Loucy (cell line): ENCODE results near the gene GARIN5B.
A peak's percentile ranks its signal among the peaks of the same experiment; 100 is the strongest.
"Not testable (repeated sequence)": the region's sequence is repeated elsewhere in the genome, so short reads cannot be mapped to it uniquely, and the experiment has no call there.

Source experiments
- H2AFZ ChIP-seq: fragments of 200-600 bp; sonication (generic); 2 replicates; pipeline ENCODE4 v1.6.0; 2016; ENCODE audit warnings: antibody characterized with exemption, mild to moderate bottlenecking, low read length, moderate library complexity
- H3F3A ChIP-seq: fragments of 200-600 bp; 2 replicates; pipeline ENCODE4 v1.6.0; 2016; ENCODE audit warnings: antibody characterized with exemption, low read depth, mild to moderate bottlenecking
- H3K27me3 ChIP-seq: fragments of 200-600 bp; sonication (generic); 2 replicates; pipeline ENCODE4 v1.6.1; 2014; ENCODE audit warnings: low read length, mild to moderate bottlenecking; ENCODE audit not compliant: insufficient read depth, poor library complexity, severe bottlenecking
- H3K36me3 ChIP-seq: fragments of 200-600 bp; sonication (generic); 2 replicates; pipeline ENCODE4 v1.6.1; 2016; ENCODE audit warnings: low read length; ENCODE audit not compliant: insufficient read depth
- H3K4me1 ChIP-seq: fragments of 200-600 bp; sonication (generic); 2 replicates; pipeline ENCODE4 v1.5.1; 2014; ENCODE audit warnings: low read length, mild to moderate bottlenecking; ENCODE audit not compliant: insufficient read depth, poor library complexity, severe bottlenecking
- H3K4me2 ChIP-seq: fragments of 200-600 bp; sonication (generic); 2 replicates; pipeline ENCODE4 v1.6.0; 2014; ENCODE audit warnings: antibody characterized with exemption, low read length, low read depth, mild to moderate bottlenecking; ENCODE audit not compliant: poor library complexity, severe bottlenecking
- H3K4me3 ChIP-seq: fragments of 200-600 bp; sonication (generic); 2 replicates; pipeline ENCODE4 v1.5.1; 2014; ENCODE audit warnings: low read length, mild to moderate bottlenecking, mixed read lengths; ENCODE audit not compliant: poor library complexity, severe bottlenecking
- H3K79me2 ChIP-seq: fragments of 200-600 bp; sonication (generic); 2 replicates; pipeline ENCODE4 v1.6.1; 2014; ENCODE audit warnings: low read length; ENCODE audit not compliant: insufficient read depth
- H3K9ac ChIP-seq: fragments of 200-600 bp; sonication (generic); 2 replicates; pipeline ENCODE4 v1.6.0; 2014; ENCODE audit warnings: mild to moderate bottlenecking, low read depth, low read length, moderate library complexity; ENCODE audit not compliant: poor library complexity, severe bottlenecking
- H3K9me2 ChIP-seq: fragments of 200-600 bp; sonication (generic); replicated peaks from 2 replicates; pipeline ENCODE4 v1.6.1; 2016; ENCODE audit warnings: low read depth, low read length, mixed read lengths
- H3K9me3 ChIP-seq: fragments of 200-600 bp; sonication (generic); 2 replicates; pipeline ENCODE4 v1.6.1; 2014; ENCODE audit warnings: mild to moderate bottlenecking, antibody characterized with exemption, low read length, low read depth; ENCODE audit not compliant: insufficient read depth
- H4K20me1 ChIP-seq: fragments of 200-600 bp; sonication (generic); 2 replicates; pipeline ENCODE4 v1.6.0; 2014; ENCODE audit warnings: antibody characterized with exemption, low read length, mild to moderate bottlenecking; ENCODE audit not compliant: insufficient read depth, poor library complexity, severe bottlenecking
- EZH2phosphoT487 ChIP-seq: fragments of 200-600 bp; IDR thresholded peaks from 2 replicates; pipeline ENCODE4 v1.6.1; 2018; ENCODE audit warnings: antibody characterized with exemption, mild to moderate bottlenecking, moderate library complexity, borderline replicate concordance
- TF ChIP-seq, protein P1 (sequence below): fragments of 200-600 bp; sonication (generic); conservative IDR thresholded peaks from 2 replicates; pipeline ENCODE4 v1.5.1; 2014; ENCODE audit warnings: mild to moderate bottlenecking, antibody characterized with exemption, low read length

GARIN5B gene

DNA sequence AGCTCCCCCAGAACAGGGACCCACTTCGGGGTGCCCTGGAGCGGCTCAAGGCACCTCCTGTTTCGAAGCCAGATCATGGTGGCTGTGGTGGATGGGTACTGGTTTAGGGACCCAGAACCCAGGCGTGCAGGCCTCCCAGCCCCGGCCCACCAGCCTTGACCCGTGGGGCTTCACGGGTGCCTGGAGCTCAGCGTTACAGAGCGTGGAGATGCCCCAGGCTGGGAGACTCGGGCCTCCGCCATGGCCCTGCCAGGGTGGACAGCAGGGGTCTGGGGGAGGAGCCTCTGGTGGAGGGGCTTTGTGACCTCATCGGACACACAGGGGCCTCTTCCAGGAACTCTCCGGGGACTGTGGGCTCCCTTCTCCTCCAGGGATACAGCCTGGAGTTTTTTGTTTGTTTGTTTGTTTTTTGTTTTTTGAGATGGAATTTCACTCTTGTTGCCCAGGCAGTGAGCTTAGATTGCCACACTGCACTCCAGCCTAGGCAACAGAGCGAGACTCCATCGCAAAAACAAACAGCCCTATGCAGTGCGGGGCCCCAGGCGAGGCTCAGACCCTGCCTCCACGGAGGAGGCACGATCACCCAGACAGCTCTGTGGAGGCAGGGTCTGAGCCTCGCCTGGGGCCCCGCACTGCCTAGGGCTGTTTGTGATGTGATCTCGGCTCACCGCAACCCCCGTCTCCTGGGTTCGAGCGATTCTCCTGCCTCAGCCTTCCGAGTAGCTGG lies at the start of gene GARIN5B:
Gene GARIN5B, minus strand, starts transcription at position 271 of the 727 bp plus-strand sequence. Its CDS starts 194 bp downstream, at position 77.
- H3F3A ChIP-seq: no peaks in the 10 kb centered on the region
- H3K4me2 ChIP-seq: no peak within 1 kb of the TSS
- H3K9me2 ChIP-seq: no peaks in the 10 kb centered on the region
- H4K20me1 ChIP-seq: no peaks in the 10 kb centered on the region
- H3K4me3 ChIP-seq: no peak within 1 kb of the TSS
- H3K9me3 ChIP-seq: no peaks in the 10 kb centered on the region
- no peak within 1 kb of the TSS for H3K9ac ChIP-seq
- TF ChIP-seq, protein P1, sequence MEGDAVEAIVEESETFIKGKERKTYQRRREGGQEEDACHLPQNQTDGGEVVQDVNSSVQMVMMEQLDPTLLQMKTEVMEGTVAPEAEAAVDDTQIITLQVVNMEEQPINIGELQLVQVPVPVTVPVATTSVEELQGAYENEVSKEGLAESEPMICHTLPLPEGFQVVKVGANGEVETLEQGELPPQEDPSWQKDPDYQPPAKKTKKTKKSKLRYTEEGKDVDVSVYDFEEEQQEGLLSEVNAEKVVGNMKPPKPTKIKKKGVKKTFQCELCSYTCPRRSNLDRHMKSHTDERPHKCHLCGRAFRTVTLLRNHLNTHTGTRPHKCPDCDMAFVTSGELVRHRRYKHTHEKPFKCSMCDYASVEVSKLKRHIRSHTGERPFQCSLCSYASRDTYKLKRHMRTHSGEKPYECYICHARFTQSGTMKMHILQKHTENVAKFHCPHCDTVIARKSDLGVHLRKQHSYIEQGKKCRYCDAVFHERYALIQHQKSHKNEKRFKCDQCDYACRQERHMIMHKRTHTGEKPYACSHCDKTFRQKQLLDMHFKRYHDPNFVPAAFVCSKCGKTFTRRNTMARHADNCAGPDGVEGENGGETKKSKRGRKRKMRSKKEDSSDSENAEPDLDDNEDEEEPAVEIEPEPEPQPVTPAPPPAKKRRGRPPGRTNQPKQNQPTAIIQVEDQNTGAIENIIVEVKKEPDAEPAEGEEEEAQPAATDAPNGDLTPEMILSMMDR: no peak
- no peak for TF ChIP-seq EZH2phosphoT487
- no peaks in the 10 kb centered on the region for H3K79me2 ChIP-seq
- H2AFZ ChIP-seq: no peak within 1 kb of the TSS
- no peaks in the 10 kb centered on the region for H3K4me1 ChIP-seq
- no peaks in the 10 kb centered on the region for H3K36me3 ChIP-seq
- no peaks in the 10 kb centered on the region for H3K27me3 ChIP-seq

DNA sequence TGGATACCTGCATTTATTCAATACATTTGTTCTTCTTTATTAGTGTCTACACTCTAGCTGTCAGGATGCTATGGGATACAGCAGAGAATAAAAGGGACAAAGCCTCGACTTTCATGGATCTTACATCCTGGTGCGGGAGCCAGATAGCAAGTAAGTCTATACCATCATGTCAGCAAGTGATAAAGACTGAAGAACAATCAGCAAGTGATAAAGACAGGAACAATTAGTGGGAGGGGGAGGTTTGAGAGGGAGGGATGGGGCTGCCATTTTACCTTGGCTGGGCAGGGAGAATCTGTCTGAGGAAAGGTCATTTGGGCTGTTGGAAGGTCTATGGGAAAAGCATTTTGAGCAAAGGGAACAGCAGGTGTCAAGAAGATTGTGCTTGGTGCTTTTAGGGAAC lies 47.1 kb upstream of the GARIN5B start:
- peaks cover 22% of the 10 kb centered on the region for H3K4me1 ChIP-seq
- H3K4me3 ChIP-seq: no peak overlapping the region
- H3K79me2 ChIP-seq: peaks cover 23% of the 10 kb centered on the region
- no peak overlapping the region for H3K4me2 ChIP-seq
- no peaks in the 10 kb centered on the region for H3K9me3 ChIP-seq
- peaks cover 5% of the 10 kb centered on the region for H3K27me3 ChIP-seq
- H2AFZ ChIP-seq: no peak overlapping the region
- peaks cover 6% of the 10 kb centered on the region; the same call in 1 of the 2 replicates for H3K36me3 ChIP-seq
- no peaks in the 10 kb centered on the region for H3F3A ChIP-seq
- TF ChIP-seq, protein P1: no peak
- no peak for TF ChIP-seq EZH2phosphoT487
- H3K9ac ChIP-seq: no peak overlapping the region
- no peaks in the 10 kb centered on the region for H3K9me2 ChIP-seq
- H4K20me1 ChIP-seq: peaks cover 21% of the 10 kb centered on the region

DNA sequence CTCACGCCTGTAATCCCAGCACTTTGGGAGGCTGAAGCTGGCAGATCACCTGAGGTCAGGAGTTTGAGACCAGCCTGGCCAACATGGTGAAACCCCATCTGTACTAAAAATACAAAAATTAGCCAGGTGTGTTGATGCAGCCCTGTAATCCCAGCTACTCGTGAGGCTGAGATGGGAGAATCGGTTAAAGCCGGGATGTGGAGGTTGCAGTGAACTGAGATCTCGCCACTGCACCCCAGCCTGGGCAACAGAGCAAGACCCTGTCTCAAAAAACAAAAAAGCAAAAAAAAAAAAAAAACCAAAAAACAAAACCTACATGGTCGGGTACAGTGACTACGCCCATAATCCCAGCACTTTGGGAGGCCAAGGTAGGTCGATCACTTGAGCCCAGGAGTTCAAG lies 46.1 kb upstream of the GARIN5B start:
- not testable (repeated sequence) for H3K4me2 ChIP-seq, H3K4me3 ChIP-seq, H3K9me3 ChIP-seq, H3K27me3 ChIP-seq, H2AFZ ChIP-seq, H3K9me2 ChIP-seq, H3K9ac ChIP-seq, H3F3A ChIP-seq
- peaks cover 25% of the 10 kb centered on the region for H4K20me1 ChIP-seq
- H3K79me2 ChIP-seq: peaks cover 33% of the 10 kb centered on the region
- peaks cover 27% of the 10 kb centered on the region for H3K4me1 ChIP-seq
- H3K36me3 ChIP-seq: peaks cover 10% of the 10 kb centered on the region; the same call in 1 of the 2 replicates

DNA sequence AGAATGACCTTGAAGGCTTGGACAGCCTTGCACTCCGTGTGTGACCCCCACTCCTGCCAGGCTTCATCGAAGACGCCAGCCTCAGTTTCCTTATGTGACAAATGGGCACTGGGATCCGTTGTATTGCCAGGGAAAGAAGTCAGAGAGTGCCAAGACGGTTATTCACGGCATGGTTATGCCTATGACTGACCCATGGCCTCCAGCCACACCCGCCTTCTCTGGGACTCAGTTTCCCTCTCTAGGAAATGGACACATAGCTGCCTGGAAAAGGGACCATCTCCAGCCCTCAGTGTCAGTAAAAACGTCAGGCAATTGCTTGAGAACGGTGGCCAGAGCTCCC lies 45.4 kb upstream of the GARIN5B start:
- H3K4me3 ChIP-seq: peak overlapping the region; percentile 91

More for the DNA sequence above, 45.4 kb upstream of the GARIN5B start:
- Histone ChIP-seq H3K9me3 (no peaks in the 10 kb centered on the region), H3K9me2 (no peaks in the 10 kb centered on the region), H2AFZ (peak overlapping the region; percentile 95), H3K4me1 (peaks cover 31% of the 10 kb centered on the region), H3K4me2 (peak overlapping the region; percentile 94), H4K20me1 (peaks cover 31% of the 10 kb centered on the region), H3K79me2 (peaks cover 39% of the 10 kb centered on the region), H3K9ac (no peak overlapping the region), H3F3A (no peaks in the 10 kb centered on the region), H3K27me3 (peaks cover 5% of the 10 kb centered on the region), H3K36me3 (peaks cover 15% of the 10 kb centered on the region; the same call in 1 of the 2 replicates)
- TF ChIP-seq, protein P1: no peak
- no peak for TF ChIP-seq EZH2phosphoT487
